Measurements from ENCODE around the gene VIPR2. TPM values are rescaled to one million over a fixed set of nuclear protein-coding genes. Genes with fewer than 3 reads are reported as not detected.

Gene VIPR2
- polyA plus RNA-seq, 3 donors: not detected

DNA sequence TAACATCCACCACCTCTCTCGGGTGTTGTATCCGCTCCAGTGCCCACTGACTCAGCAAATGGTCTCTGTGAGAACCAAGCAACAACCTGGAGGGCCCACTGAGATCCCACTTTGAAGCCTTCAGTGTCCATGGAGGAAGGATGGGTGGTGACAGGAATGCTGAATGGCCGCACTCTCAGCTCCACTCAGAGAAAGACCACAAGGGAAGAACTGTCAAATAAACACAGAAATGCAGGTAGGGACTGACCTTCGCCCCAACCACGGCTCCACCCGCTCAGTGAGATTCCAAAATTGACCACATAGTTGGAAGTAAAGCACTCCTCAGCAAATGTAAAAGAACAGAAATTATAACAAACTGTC, 65.8 kb downstream of the VIPR2 start:
- Mint-ChIP-seq H3K4me3 (no peak overlapping the region), H3K36me3 (no peaks in the 10 kb centered on the region), H3K9me3 (peaks cover 0 to 5% (median 2%) of the 10 kb centered on the region in 7 donors), H3K27me3 (ENCODE audit: low read depth in 3 of 3) (peaks cover 0 to 2% (median 2%) of the 10 kb centered on the region in 3 donors), H3K27ac (no peak overlapping the region), H3K4me1 (no peaks in the 10 kb centered on the region)
- H2AFZ ChIP-seq (ENCODE audit: insufficient read depth, low read depth, low read length, poor library complexity, severe bottlenecking): no peak overlapping the region
- H3K9me3 ChIP-seq (replicated peaks in 1 of 2; ENCODE audit: control insufficient read depth in 1 of 2, insufficient read depth in 1 of 2, low read length in 2 of 2): no peaks in the 10 kb centered on the region
- H3K27ac ChIP-seq (ENCODE audit: low read depth in 1 of 2, low read length in 2 of 2): no peak overlapping the region
- intact Hi-C loops (cut with micrococcal nuclease): no loop called here
- TF ChIP-seq, protein P1, sequence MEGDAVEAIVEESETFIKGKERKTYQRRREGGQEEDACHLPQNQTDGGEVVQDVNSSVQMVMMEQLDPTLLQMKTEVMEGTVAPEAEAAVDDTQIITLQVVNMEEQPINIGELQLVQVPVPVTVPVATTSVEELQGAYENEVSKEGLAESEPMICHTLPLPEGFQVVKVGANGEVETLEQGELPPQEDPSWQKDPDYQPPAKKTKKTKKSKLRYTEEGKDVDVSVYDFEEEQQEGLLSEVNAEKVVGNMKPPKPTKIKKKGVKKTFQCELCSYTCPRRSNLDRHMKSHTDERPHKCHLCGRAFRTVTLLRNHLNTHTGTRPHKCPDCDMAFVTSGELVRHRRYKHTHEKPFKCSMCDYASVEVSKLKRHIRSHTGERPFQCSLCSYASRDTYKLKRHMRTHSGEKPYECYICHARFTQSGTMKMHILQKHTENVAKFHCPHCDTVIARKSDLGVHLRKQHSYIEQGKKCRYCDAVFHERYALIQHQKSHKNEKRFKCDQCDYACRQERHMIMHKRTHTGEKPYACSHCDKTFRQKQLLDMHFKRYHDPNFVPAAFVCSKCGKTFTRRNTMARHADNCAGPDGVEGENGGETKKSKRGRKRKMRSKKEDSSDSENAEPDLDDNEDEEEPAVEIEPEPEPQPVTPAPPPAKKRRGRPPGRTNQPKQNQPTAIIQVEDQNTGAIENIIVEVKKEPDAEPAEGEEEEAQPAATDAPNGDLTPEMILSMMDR (IDR thresholded peaks at IDR 0.05): no peak
- H3K79me2 ChIP-seq (ENCODE audit: insufficient read depth, low read length): no peaks in the 10 kb centered on the region
- no peaks in the 10 kb centered on the region for H3K27me3 ChIP-seq (ENCODE audit: control insufficient read depth in 2 of 2, insufficient read depth in 2 of 2, low read length in 2 of 2)
- H3K4me1 ChIP-seq (ENCODE audit: control insufficient read depth in 1 of 2, insufficient read depth in 2 of 2, low read length in 2 of 2): no peaks in the 10 kb centered on the region
- no peaks in the 10 kb centered on the region for H4K20me1 ChIP-seq (ENCODE audit: insufficient read depth, low read length)
- WGBS (ENCODE audit: insufficient coverage): 100% methylated on average over 3 of the region's 6 CpGs
- H3K4me2 ChIP-seq (replicated peaks; ENCODE audit: extremely low read depth, low read length, poor library complexity, severe bottlenecking): no peak overlapping the region
- DNase-seq: no peak
- no peak overlapping the region for H3K4me3 ChIP-seq (replicated peaks in 1 of 3; ENCODE audit: low read depth in 2 of 3, low read length in 3 of 3)
- no peak overlapping the region for H3K9ac ChIP-seq (ENCODE audit: insufficient read depth, low read length, poor library complexity, severe bottlenecking)
- no peaks in the 10 kb centered on the region for H3K36me3 ChIP-seq (replicated peaks in 1 of 2; ENCODE audit: control insufficient read depth in 1 of 2, insufficient read depth in 2 of 2, low read length in 2 of 2)

DNA sequence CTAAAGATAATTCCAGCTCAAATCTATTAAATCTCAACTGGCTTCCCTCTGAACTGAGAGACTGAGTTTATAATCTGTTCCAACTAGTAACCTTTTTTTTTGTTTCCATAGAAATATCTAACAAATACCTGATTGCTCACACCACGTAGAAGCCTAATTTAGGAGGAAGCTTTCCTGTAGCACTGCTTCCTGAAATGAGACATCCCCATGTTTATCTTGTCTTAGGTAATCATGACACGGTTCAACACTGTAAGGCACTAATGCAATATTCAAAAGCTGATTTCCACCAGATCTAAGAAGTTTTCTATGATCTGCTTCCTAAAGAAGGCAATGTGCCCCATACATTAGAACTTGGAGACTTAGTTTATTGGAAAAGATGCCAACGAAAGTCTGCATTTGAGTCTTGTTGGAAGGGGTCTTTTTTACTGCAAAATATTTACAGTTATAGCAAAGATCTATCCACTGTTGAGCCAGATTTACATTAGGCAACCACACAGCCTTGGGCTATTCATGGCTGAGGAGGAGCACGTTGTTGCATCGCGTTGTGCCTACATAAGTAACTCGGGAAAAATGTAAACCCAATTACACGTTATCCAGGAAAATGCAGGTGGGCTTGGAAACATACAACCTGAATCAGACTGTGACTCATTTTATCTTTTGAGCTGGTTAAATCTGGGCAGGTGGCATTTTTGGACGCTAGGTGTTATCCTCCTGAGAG, 66.3 kb downstream of the VIPR2 start:
- no peak overlapping the region for H2AFZ ChIP-seq (ENCODE audit: insufficient read depth, low read depth, low read length, poor library complexity, severe bottlenecking)
- no peak overlapping the region for H3K4me3 Mint-ChIP-seq
- H3K9me3 ChIP-seq (replicated peaks in 1 of 2; ENCODE audit: control insufficient read depth in 1 of 2, insufficient read depth in 1 of 2, low read length in 2 of 2): no peaks in the 10 kb centered on the region
- H3K9ac ChIP-seq (ENCODE audit: insufficient read depth, low read length, poor library complexity, severe bottlenecking): no peak overlapping the region
- intact Hi-C loops (cut with micrococcal nuclease): no loop called here
- peaks cover 0 to 2% (median 2%) of the 10 kb centered on the region in 3 donors for H3K27me3 Mint-ChIP-seq (ENCODE audit: low read depth in 3 of 3)
- no peaks in the 10 kb centered on the region for H3K79me2 ChIP-seq (ENCODE audit: insufficient read depth, low read length)
- no peak overlapping the region for H3K4me3 ChIP-seq (replicated peaks in 1 of 3; ENCODE audit: low read depth in 2 of 3, low read length in 3 of 3)
- no peak overlapping the region for H3K4me2 ChIP-seq (replicated peaks; ENCODE audit: extremely low read depth, low read length, poor library complexity, severe bottlenecking)
- H4K20me1 ChIP-seq (ENCODE audit: insufficient read depth, low read length): no peaks in the 10 kb centered on the region
- no peaks in the 10 kb centered on the region for H3K27me3 ChIP-seq (ENCODE audit: control insufficient read depth in 2 of 2, insufficient read depth in 2 of 2, low read length in 2 of 2)
- H3K4me1 ChIP-seq (ENCODE audit: control insufficient read depth in 1 of 2, insufficient read depth in 2 of 2, low read length in 2 of 2): no peaks in the 10 kb centered on the region
- no peak overlapping the region for H3K27ac ChIP-seq (ENCODE audit: low read depth in 1 of 2, low read length in 2 of 2)
- no peak overlapping the region for H3K27ac Mint-ChIP-seq
- 92% methylated on average over 6 of the region's 9 CpGs for WGBS (ENCODE audit: insufficient coverage)
- no peaks in the 10 kb centered on the region for H3K36me3 Mint-ChIP-seq
- TF ChIP-seq, protein P1 (IDR thresholded peaks at IDR 0.05): no peak
- no peak for DNase-seq
- H3K36me3 ChIP-seq (replicated peaks in 1 of 2; ENCODE audit: control insufficient read depth in 1 of 2, insufficient read depth in 2 of 2, low read length in 2 of 2): no peaks in the 10 kb centered on the region
- peaks cover 0 to 5% (median 2%) of the 10 kb centered on the region in 7 donors for H3K9me3 Mint-ChIP-seq
- no peaks in the 10 kb centered on the region for H3K4me1 Mint-ChIP-seq

Measured in CD14-positive monocyte (primary cell).